HG03066 (cell line): Measurements from ENCODE around the gene SH3BP4.

Experiments
- ATAC-seq: cut with Tn5 transposase; IDR thresholded peaks from one replicate; pipeline ENCODE4 v1.9.1; 2021; ENCODE audit warnings: low read depth; ENCODE audit not compliant: unreplicated experiment

The SH3BP4 gene

DNA sequence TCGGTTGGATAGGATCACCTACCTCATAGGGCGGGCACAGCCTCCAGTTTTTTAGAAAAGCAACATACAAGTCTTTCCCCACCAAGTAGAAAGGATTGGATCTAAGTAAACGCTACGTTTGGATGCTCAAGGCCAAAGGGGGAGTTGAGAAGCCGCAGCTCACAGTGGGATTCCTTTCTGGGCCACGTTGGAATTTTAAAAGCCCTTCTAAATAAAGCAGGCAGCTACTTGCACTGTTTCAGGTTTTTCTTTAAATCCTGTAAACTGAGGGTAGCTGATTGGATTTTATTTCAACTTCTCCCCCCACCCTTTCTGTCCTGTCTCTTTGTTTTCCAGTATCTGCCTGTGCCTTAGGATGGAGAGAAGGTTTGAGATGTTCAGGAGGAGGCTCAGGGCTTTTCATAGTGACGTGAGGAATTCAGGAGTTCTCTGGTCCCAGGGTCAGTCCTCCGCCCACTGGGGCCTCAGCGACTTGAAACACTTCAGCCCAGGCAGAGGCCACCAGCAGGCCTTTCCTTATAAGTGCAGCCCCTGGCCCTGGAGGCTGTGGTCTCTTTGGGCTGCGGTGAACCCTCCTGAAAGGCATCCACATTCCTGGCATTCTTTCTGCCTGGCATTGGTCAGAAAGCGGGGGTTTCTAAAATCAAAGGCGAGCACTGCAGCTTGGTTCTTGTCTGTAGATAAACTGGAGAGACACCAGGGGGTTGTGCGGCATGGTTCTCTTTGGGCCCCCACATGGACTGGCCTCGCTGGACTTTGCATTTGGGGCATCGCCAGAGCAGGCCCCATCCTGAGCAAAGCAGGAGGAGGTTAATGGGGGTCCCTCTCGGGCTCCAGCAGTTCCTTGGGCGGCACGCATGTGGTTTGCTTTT is 44.5 kb downstream of the SH3BP4 start:
- ATAC-seq = no peak

DNA sequence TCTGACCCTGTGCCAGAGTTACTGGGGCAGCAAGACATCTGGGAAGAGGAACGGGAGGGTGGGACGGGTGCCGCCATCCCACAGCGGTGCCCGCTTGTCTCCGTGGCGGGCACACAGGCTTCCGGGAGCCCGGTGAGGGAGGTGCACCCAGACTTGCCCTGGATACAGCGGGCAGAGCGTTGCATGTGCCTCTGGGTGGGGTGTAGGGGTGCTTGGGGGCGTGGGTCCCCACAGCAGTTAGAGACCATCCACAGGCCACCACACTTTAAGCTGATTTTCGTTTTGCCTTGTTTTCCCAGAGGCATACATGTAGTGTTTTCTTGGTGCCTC is 45.1 kb downstream of the SH3BP4 start:
- no peak for ATAC-seq

DNA sequence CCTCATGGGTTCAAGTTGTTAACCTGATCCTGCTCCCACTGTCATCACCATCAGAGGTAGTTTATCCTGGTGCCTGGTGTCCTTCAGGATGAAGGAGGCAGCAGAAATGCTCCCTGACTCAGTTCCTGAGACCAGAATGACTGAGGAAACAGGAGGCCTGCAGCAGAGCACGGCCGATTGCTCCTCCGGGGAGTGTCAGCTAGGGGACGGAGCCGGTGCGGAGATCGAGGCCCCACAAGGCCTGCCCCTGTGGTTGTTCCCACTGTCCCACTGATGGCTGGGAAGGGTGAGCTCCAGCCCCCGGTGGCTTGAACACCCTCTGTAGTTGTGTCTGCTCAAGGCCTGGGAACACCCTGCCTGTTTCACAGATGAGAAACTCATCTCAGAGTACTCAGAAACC is 45.6 kb downstream of the SH3BP4 start:
- no peak for ATAC-seq

DNA sequence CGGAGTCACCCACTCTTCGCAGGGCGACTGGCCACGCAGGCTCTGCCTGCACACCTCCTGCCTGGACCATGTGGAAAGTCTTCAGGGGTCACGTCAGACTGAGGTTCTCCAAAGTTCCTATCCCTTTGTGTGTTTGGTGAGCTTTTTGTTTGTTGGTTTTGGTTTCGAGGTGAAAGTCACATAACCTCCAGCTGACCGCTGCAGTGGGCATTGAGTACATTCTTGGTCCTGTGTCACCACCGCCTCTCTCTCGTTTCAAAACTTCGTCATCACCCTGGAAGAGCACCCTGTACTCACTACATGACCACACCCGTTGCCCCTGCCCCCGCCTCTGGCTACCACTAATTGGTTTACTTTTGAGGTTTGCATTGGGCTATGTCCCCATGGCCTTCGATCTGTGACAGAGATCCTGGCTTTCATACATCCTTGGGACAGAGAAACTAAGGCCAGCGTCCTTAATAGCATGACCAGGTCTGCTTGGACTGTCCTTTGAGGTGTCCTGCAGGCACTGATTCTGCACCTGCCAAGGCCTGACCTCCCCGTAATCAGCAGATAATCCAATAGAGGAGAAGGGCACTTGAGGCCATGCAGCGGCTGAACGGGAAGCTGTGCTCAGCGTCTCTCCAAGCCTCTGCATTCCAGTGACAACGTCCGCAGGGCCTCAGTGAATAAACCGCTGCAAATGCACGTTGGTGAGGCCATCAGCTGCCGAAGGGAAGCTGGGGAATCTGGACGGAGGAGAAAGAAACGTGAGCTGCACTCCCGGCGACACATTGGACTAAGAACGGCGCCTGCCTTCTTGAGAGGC is 46.8 kb downstream of the SH3BP4 start:
- ATAC-seq = no peak

GRCh38 chr2:234999740-235000425 is 48.1 kb downstream of the SH3BP4 start:
- ATAC-seq = no peak

DNA sequence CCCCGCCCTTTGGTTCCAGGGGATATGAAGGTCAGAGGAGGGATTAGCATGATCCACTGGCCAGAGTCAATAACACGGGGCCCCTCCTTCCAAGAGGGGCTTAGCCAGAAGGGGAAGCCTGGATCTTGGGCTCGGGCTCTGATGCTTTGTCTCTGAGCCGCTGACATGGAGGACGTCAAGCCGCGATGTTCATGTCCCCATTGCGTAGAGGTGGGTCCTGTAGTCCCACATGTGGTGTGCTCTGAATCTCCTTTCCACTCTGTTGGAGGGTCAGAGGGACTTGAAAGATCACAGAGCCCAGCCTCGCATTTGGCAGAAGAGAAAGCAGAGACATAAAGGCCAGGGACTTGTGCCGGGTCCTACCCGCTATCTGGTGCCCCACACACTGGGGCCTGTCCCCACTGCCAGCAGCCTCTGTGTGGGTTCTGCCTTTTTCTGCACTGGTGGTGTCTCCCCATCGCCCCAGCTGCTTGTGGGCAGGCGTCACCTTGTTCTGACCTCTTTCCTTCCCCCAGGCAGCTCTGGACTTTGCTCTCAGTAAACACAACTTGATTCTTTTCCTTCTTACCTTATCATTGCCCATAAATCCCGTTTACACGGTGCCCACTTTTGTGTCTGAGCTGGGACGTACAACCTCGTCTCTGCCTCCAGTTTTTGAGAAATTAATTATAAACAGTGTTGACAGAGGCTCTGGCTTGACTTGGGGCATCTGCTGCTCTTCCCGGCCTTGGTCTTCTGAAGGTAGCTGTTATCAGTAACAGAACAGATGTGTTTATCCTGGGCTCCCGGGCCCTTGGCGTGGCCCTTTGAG is 48.8 kb downstream of the SH3BP4 start:
- no peak for ATAC-seq

- ATAC-seq = no peak
Observed at GRCh38 chr2:235001237-235002133, 49.7 kb downstream of the SH3BP4 start.

GRCh38 chr2:235002198-235003095 is 50.6 kb downstream of the SH3BP4 start:
- ATAC-seq = no peak

DNA sequence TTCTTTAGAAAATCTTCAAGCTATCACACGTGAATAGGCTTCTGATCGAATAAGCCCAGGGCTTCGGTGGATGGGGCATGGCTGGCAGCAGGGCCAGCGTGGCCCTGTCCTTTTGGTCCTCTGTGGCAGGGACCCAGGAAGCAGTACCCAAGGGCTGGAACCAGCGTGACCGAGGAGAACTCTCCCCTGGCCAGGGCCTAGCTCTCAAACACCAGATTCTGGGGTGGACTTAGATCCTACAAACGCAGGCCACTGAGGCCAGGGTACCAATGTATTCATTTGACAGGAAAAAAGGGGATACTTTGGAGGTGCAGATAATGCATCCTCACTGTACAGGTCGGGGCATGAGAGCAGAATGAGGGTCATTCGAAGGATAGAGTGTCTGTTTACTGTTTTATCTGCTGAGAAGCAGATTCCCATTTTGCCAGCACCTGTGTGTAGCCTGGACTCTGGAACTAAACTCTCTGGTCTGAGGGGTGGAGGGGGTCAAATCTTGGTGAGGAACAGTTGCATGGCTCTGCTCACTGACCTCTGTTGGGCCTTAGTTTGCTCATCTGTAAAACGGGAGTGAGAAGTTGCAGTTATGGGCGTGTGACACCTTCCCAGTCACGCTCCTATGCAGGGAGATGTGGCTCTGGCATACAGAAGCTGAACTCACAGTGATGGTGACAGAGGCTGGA is 51.4 kb downstream of the SH3BP4 start:
- ATAC-seq = no peak

GRCh38 chr2:235004329-235004903 is 52.6 kb downstream of the SH3BP4 start:
- no peak for ATAC-seq

- ATAC-seq = no peak
Observed at GRCh38 chr2:235005023-235005422, 53.2 kb downstream of the SH3BP4 start.

- no peak for ATAC-seq
Observed at GRCh38 chr2:235005603-235006259, 53.9 kb downstream of the SH3BP4 start.

- no peak for ATAC-seq
Observed at GRCh38 chr2:235006461-235006860, 54.6 kb downstream of the SH3BP4 start.

DNA sequence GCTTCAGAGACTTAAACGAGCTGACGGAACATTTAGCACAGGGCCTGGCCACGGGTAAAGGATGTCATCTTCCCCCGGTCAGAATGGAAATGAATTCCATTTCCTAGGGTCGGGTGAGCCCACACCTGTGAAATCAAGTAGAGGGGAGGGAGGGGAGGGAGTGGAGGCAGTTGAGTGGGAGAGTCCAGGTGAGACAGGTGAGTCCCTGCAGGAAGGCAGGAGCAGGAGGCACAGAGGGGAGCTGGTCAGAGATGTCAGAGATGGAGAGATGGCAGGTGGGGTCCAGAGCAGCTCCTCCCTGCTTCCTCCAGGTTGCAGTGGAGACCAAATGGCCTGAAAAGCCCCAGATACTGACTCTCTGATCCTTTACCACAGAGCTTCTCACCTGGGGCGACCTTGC is 55.2 kb downstream of the SH3BP4 start:
- no peak for ATAC-seq

- no peak for ATAC-seq
Observed at GRCh38 chr2:235007664-235008457, 56.0 kb downstream of the SH3BP4 start.

DNA sequence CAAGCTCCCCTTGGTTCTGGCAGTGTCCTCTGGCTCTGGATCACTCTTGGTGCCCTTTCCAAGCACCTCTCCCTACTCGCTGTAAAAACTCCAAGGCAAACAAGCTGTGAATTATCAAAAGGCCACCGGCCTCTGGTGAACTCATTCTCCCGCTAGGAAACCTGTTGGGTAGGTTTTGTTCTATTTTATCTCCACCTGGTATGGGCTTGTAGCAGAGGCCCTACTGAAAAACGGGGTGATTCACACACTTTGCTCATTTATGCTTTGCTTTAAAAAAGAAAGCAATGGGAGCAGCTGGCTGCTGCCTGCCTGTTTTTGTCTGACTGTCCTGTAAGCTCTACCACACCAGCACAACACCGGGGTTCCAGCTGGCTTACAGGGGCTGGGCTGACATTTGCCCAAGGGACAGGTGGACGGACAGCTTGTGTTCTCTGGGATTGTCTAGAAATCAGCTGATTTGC is 56.8 kb downstream of the SH3BP4 start:
- no peak for ATAC-seq
